Large intestine (tissue), 3 donors: ENCODE measurements around the gene BTG2. TPM values are rescaled to one million over a fixed set of nuclear protein-coding genes. Genes with fewer than 3 reads are reported as not detected.
A peak's percentile ranks its signal among the peaks of the same experiment; 100 is the strongest.

Experiments used
- DNase-seq, 2 donors: peaks; one replicate each; pipeline versions ENCODE4 v3.0.0 to v3.0.0-alpha.2; 2013
- H3K27ac ChIP-seq: one replicate; pipeline ENCODE4 v1.5.1; 2013; ENCODE audit warnings: low read length
- H3K27me3 ChIP-seq: 2 replicates; pipeline ENCODE4 v1.6.1; 2013; ENCODE audit warnings: low read length; ENCODE audit not compliant: control insufficient read depth, insufficient read depth
- H3K36me3 ChIP-seq: 2 replicates; pipeline ENCODE4 v1.6.1; 2013; ENCODE audit warnings: low read length; ENCODE audit not compliant: control insufficient read depth, insufficient read depth
- H3K4me1 ChIP-seq: one replicate; pipeline ENCODE4 v1.6.1; 2013; ENCODE audit warnings: low read length; ENCODE audit not compliant: control insufficient read depth, insufficient read depth
- H3K4me3 ChIP-seq: one replicate; pipeline ENCODE4 v1.5.1; 2013; ENCODE audit warnings: low read length
- H3K9me3 ChIP-seq: one replicate; pipeline ENCODE4 v1.6.1; 2013; ENCODE audit warnings: mild to moderate bottlenecking, low read depth, low read length, moderate library complexity; ENCODE audit not compliant: control insufficient read depth
- WGBS: methylation state at CpG from one replicate; pipeline ENCODE4 v1.1.5; 2013; ENCODE audit warnings: low lambda C conversion rate; ENCODE audit not compliant: insufficient coverage; 5-methylcytosine and 5-hydroxymethylcytosine counted together
- polyA plus RNA-seq: library from polyadenylated mRNA; unstranded; fragments of 120-200 nt; gene quantifications from one replicate; pipeline ENCODE4 v1.2.1, GENCODE V29; 2013

The BTG2 gene
- polyA plus RNA-seq, 1 donor = 191 TPM

- Histone ChIP-seq H3K4me1 (peaks cover 53% of the 10 kb centered on the region), H3K27me3 (no peaks in the 10 kb centered on the region), H3K36me3 (no peaks in the 10 kb centered on the region), H3K27ac (peak overlapping the region; percentile 87), H3K4me3 (no peak overlapping the region), H3K9me3 (no peaks in the 10 kb centered on the region)
- DNase-seq = peak in 1 of 2 donors; percentile 48
- WGBS = 50% methylated on average over 2 of the region's 7 CpGs
Measured at GRCh38 chr1:203317429-203318228, 12.3 kb downstream of the BTG2 start.

DNA sequence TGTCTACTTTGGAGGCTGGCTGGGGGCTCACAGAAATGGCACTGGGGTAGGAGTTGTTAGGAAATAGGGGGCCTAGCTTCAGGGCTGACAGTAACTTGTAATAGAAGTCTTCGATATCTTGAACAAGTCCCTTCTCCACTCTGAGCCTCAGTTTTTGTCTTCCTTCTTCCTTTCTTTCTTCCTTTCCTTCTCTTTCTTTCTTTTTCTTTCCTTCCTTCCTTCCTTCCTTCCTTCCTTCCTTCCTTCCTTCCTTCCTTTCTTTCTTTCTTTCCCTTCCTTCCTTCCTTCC lies 12.9 kb downstream of the BTG2 start:
- Histone ChIP-seq H3K4me3 (no peak overlapping the region), H3K4me1 (peaks cover 59% of the 10 kb centered on the region), H3K36me3 (no peaks in the 10 kb centered on the region), H3K9me3 (no peaks in the 10 kb centered on the region), H3K27me3 (no peaks in the 10 kb centered on the region), H3K27ac (peak overlapping the region; percentile 87)
- 80% methylated on average over 1 of the region's 1 CpG for WGBS
- no peak for DNase-seq

DNA sequence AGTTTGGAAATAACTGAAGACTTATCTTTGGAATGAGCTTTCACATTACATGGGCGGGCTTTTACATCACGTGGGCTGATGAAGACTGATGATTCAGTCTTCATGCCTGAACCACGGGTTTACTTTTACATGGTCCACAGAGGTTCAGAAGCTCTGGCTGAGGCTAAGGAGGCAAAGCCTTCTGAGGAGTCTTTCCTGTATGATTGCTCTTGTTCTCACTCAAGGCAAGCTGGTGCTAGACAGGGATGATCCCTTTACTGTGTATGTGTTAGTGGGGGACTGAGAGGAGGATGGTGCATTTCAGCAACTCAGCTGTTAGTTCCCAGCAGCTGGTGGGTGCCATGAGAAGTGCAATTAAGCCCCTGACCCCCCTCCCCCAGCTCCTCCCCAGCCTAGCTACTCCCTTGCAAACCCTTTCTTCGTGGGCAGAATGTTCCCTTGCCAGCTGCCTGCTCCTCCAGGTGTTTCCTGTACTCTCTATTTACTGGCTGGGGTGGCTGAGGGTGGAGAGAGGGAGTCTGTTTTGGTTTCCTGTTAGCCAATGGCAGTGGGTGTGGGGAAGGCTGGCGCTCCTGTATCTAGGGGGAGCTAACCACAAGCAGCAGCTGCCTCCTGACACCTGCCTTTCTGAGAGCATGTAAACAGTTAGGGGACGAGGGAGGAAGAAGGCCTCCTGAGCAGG lies 15.4 kb downstream of the BTG2 start:
- H3K27me3 ChIP-seq = no peaks in the 10 kb centered on the region
- H3K4me1 ChIP-seq = peaks cover 80% of the 10 kb centered on the region
- H3K36me3 ChIP-seq = no peaks in the 10 kb centered on the region
- no peak overlapping the region for H3K4me3 ChIP-seq
- no peaks in the 10 kb centered on the region for H3K9me3 ChIP-seq
- DNase-seq = peak in 1 of 2 donors; percentile 73
- H3K27ac ChIP-seq = peak overlapping the region; percentile 55
- no CpG with 5 or more reads among the region's 6 CpGs for WGBS

- Histone ChIP-seq H3K4me3 (no peak overlapping the region), H3K27me3 (no peaks in the 10 kb centered on the region), H3K4me1 (peaks cover 80% of the 10 kb centered on the region), H3K36me3 (no peaks in the 10 kb centered on the region), H3K9me3 (no peaks in the 10 kb centered on the region), H3K27ac (peak overlapping the region; percentile 55)
- no CpG with 5 or more reads among the region's 6 CpGs for WGBS
- no peak for DNase-seq
Measured at GRCh38 chr1:203321273-203322052, 16.1 kb downstream of the BTG2 start.

DNA sequence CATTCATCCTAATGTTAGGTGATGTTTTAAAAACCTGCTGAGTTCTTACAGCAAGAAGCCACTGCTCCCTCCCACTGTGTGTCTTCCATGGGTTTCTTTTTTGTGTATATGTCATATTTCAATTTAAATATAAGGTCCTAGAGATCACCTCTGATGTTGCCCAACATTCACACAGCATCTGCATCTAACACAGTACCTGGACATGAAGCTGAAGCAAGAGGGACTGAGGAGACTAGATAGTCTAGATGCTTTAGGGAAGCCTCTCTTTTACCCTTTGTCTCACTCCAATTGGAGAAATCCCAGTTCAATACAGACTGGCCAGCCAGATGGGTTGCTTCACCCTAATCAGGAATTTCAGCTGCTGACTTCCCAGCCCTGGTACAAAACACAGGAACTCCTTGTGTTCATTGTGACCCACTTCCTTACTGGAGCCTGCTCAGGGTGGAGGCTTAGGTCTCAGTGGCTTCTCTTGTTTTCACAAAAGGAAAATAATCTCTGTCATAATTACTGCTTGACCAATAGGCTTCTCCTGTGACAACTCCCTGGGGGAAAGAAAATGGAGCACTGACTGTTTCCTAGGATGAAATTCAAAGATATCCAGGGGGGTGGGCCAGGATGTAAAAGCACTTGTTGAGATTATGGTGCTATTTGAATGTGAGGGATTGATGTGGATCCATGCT lies 17.3 kb downstream of the BTG2 start:
- Histone ChIP-seq H3K4me3 (no peak overlapping the region), H3K9me3 (no peaks in the 10 kb centered on the region), H3K27ac (peak overlapping the region; percentile 27), H3K4me1 (peaks cover 77% of the 10 kb centered on the region), H3K36me3 (no peaks in the 10 kb centered on the region), H3K27me3 (no peaks in the 10 kb centered on the region)
- no peak for DNase-seq

DNA sequence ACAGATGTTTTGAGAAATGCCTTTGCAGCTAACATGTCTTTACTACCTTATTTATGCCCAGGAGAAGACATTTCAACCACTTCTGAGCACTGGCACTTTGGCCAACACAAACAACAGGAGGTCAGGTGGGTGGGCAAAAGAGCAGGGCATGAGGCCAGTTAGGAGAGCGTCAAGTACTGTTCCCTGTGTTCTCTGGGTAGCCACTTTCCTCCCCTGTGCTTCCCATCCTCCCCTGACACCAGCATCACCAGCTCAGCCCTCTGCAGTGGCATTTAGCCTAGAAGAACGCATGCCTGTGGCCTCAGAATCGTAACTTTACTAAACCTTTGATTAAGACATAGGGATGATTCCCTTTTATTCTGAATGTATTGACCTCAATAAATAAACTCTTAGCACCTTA lies 18.3 kb downstream of the BTG2 start:
- peaks cover 75% of the 10 kb centered on the region for H3K4me1 ChIP-seq
- no peak for DNase-seq
- no peaks in the 10 kb centered on the region for H3K27me3 ChIP-seq
- peak overlapping the region; percentile 95 for H3K27ac ChIP-seq
- no CpG with 5 or more reads among the region's 3 CpGs for WGBS
- no peaks in the 10 kb centered on the region for H3K36me3 ChIP-seq
- no peaks in the 10 kb centered on the region for H3K9me3 ChIP-seq
- H3K4me3 ChIP-seq = no peak overlapping the region

- peak overlapping the region; percentile 95 for H3K27ac ChIP-seq
- no peak overlapping the region for H3K4me3 ChIP-seq
- no peaks in the 10 kb centered on the region for H3K27me3 ChIP-seq
- no peaks in the 10 kb centered on the region for H3K9me3 ChIP-seq
- peaks cover 75% of the 10 kb centered on the region for H3K4me1 ChIP-seq
- WGBS = no CpG with 5 or more reads among the region's 15 CpGs
- DNase-seq = peak in 1 of 2 donors; percentile 80
- no peaks in the 10 kb centered on the region for H3K36me3 ChIP-seq
Measured at GRCh38 chr1:203324105-203325025, 19.0 kb downstream of the BTG2 start.

DNA sequence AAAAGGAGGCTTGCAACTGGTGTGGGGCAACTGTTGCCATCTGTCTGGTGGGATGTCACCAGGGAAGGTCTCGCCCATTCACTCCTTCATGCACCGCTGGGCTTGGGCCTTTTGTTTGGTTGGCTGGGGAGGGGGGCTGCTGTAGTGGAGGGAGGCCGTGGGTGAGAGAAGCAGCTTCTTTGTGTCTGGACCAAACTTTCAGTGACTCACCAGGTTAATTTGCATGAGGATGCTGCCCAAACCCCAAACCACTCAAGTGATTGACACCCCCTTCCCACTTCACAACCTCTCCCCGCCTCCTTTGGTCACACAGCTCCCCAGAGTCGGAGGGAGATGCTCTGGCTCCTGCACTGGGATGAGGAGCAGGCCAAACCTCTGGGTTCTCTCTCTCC lies 19.7 kb downstream of the BTG2 start:
- Histone ChIP-seq H3K4me3 (no peak overlapping the region), H3K27me3 (no peaks in the 10 kb centered on the region), H3K4me1 (peaks cover 74% of the 10 kb centered on the region), H3K36me3 (no peaks in the 10 kb centered on the region), H3K27ac (peak overlapping the region; percentile 95), H3K9me3 (no peaks in the 10 kb centered on the region)
- no CpG with 5 or more reads among the region's 5 CpGs for WGBS
- no peak for DNase-seq

DNA sequence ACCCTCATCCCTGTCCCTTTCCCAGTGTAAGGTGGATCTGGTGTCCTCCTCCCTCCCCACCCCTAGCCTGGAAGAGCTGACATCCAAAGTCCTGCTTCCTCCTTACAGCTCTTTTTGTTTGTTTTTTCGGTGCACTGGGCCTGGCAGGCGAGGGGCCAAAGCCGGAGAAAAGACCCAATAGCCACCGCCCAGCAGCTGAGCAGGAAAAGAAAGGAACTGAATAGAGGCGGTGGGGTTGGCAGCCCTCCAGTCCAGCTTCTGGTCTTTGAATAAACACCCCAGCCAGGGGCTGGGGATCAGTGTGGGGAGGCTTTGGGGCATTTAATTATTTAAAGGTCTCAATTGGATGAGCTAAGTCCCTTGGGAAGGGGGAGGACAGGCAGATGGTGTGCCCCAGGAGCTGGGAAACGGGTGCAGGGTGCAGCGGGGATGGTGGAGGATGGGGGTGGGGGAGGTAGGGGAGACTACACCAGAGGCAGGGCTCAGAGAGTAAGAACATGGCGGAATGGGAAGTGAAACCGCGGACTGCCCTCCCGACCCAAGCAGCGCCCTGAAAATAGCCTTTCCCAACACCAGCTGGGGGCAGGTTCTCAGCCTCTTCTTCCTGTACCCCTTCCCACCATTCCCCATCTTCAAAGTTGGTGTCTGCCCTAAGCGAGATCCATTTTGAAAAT lies 20.2 kb downstream of the BTG2 start:
- Histone ChIP-seq H3K36me3 (no peaks in the 10 kb centered on the region), H3K4me1 (peaks cover 70% of the 10 kb centered on the region), H3K27ac (peak overlapping the region; percentile 95), H3K9me3 (no peaks in the 10 kb centered on the region), H3K27me3 (no peaks in the 10 kb centered on the region), H3K4me3 (no peak overlapping the region)
- WGBS = no CpG with 5 or more reads among the region's 13 CpGs
- peak in 1 of 2 donors; percentile 74 for DNase-seq
